ENCODE results near the gene PTPRN2.
"Not testable (repeated sequence)": the region's sequence is repeated elsewhere in the genome, so short reads cannot be mapped to it uniquely, and the experiment has no call there.

Gene PTPRN2

GRCh38 chr7:157901166-157901565 lies 686.5 kb downstream of the PTPRN2 start:
- TF ChIP-seq ZFX (IDR thresholded peaks at IDR 0.05; ENCODE audit: borderline replicate concordance) (no peak), CTCF (IDR thresholded peaks at IDR 0.05) (no peak)

GRCh38 chr7:157900556-157900955 lies 687.1 kb downstream of the PTPRN2 start:
- no peak for TF ChIP-seq CTCF (IDR thresholded peaks at IDR 0.05)
- no peak for TF ChIP-seq ZFX (IDR thresholded peaks at IDR 0.05; ENCODE audit: borderline replicate concordance)
- H3K27ac ChIP-seq = no peak overlapping the region

More at GRCh38 chr7:157901166-157901565, 686.5 kb downstream of the PTPRN2 start:
- H3K27ac ChIP-seq = no peak overlapping the region

- no peak for TF ChIP-seq CTCF (IDR thresholded peaks at IDR 0.05)
- no peak for TF ChIP-seq ZFX (IDR thresholded peaks at IDR 0.05; ENCODE audit: borderline replicate concordance)
- no peak overlapping the region for H3K27ac ChIP-seq
Observed at GRCh38 chr7:157900011-157900410, 687.6 kb downstream of the PTPRN2 start.

GRCh38 chr7:157898802-157899505 lies 688.7 kb downstream of the PTPRN2 start:
- TF ChIP-seq ZFX (IDR thresholded peaks at IDR 0.05; ENCODE audit: borderline replicate concordance) (no peak), CTCF (IDR thresholded peaks at IDR 0.05) (no peak)
- no peak overlapping the region for H3K27ac ChIP-seq

GRCh38 chr7:157898261-157898660 lies 689.4 kb downstream of the PTPRN2 start:
- H3K27ac ChIP-seq = no peak overlapping the region
- TF ChIP-seq ZFX (IDR thresholded peaks at IDR 0.05; ENCODE audit: borderline replicate concordance) = no peak
- no peak for TF ChIP-seq CTCF (IDR thresholded peaks at IDR 0.05)

GRCh38 chr7:157897681-157898080 lies 689.9 kb downstream of the PTPRN2 start:
- no peak overlapping the region for H3K27ac ChIP-seq
- no peak for TF ChIP-seq CTCF (IDR thresholded peaks at IDR 0.05)
- TF ChIP-seq ZFX (IDR thresholded peaks at IDR 0.05; ENCODE audit: borderline replicate concordance) = no peak

- no peak for TF ChIP-seq ZFX (IDR thresholded peaks at IDR 0.05; ENCODE audit: borderline replicate concordance)
Observed at GRCh38 chr7:157896774-157897555, 690.7 kb downstream of the PTPRN2 start.

GRCh38 chr7:157896376-157896675 lies 691.3 kb downstream of the PTPRN2 start:
- not testable (repeated sequence) for H3K27ac ChIP-seq

More at GRCh38 chr7:157896774-157897555, 690.7 kb downstream of the PTPRN2 start:
- no peak overlapping the region for H3K27ac ChIP-seq
